Measurements from ENCODE around the gene TRIM33.

Gene TRIM33

GRCh38 chr1:114346480-114347029 is 164.4 kb downstream of the TRIM33 start:
- peak; percentile 90 to 94 for DNase-seq

- no peak for DNase-seq
Measured at GRCh38 chr1:114345930-114346479, 165.0 kb downstream of the TRIM33 start.

- no peak for DNase-seq
Measured at GRCh38 chr1:114344656-114345055, 166.3 kb downstream of the TRIM33 start.
